Measurements from ENCODE around the gene PDE3A.
"Not testable (repeated sequence)": the region's sequence is repeated elsewhere in the genome, so short reads cannot be mapped to it uniquely, and the experiment has no call there.

The PDE3A gene

DNA sequence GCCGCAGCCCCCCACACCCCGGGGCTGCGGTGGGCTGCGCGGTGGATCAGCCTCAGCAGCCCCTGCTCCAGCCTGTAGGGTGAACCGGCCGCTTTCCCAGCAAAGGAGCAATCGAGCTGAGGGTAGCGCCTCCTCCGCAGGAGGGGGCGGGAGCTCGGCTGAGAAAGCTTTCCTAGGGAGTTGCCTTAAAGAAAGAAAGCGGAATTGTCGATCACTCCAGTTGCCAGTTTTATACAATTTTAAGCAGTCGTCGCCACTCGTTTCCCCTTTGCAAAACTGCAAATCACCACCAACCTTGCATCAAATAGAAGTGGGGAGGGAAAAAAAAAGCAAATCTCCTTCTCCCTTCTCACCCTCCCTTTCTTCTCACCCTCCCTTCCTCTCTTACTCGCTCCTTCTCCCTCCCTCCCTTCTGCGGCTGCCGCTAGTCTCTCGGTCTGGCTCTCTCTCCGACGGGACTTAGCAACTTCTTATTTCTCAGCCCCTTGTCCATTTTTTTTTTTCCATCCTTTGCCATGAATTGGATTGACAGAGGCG is at the start of gene PDE3A:
TSS of gene PDE3A (plus strand) at position 424 of the 537 bp plus-strand sequence. CDS start 748 bp downstream, outside the sequence.
- DNase-seq (ENCODE audit: low read depth) = no peak

DNA sequence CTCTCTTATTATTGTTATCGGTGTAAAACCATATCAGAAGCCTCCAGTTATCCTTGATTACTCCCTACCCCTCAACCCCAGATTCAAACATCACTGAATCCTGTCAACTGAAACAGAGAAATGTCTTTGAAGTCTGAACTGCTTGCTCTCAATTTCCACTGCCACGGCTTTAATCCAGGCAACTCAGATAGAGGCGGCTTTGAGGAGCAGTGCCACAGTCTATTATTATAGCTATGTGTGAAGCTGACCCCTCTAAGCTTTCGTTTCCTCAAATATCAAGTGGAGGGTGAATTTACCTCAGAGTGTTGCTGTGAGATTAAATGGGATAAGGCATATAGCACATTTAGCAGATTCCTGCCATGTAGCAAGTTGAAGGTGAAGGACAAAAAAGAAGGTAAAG is 49.0 kb upstream of the PDE3A start:
- no peak for DNase-seq (ENCODE audit: low read depth)

DNA sequence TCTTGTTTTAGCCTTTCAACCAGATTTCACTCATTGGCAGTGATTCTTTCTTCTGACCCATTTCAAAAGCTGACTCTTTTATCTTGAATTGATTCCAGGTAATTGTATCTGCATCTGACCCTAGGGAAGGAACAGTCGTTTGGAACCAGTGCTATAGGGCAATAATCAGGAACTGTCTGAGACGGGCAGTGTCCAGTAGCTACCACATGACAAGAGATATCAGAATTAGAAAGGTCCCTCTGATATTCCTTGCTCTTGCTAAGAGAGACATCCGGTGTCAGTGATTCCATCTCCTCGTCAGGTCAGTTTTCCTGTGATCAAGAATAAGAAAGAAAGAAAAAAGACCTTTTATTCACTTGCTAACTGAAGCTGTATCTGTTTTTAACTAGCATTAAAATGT is 47.8 kb upstream of the PDE3A start:
- DNase-seq (ENCODE audit: low read depth) = no peak

DNA sequence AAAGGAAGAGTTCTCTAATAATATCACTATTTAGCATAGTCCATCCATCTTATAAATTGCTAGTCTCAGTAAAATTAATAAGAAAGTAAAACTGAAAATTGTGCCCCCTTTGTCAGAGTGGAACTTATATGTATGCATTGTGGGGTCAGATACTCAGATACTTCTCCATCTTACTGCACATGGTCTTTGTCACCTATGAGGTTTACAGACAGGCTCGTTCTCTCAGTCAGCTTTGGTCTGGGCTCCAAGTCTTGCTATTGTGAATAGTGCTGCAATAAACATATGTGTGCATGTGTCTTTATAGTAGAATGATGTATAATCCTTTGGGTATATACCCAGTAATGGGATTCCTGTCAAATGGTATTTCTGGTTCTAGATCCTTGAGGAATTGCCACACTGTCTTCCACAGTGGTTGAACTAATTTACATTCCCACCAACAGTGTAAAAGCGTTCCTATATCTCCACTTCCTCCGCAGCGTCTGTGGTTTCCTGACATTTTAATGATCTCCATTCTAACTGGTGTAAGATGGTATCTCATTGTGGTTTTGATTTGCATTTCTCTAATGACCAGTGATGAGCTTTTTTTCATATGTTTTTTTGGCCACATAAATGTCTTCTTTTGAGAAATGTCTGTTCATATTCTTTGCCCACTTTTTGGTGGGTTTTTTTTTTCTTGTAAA is 37.4 kb upstream of the PDE3A start:
- not testable (repeated sequence) for DNase-seq (ENCODE audit: low read depth)

DNA sequence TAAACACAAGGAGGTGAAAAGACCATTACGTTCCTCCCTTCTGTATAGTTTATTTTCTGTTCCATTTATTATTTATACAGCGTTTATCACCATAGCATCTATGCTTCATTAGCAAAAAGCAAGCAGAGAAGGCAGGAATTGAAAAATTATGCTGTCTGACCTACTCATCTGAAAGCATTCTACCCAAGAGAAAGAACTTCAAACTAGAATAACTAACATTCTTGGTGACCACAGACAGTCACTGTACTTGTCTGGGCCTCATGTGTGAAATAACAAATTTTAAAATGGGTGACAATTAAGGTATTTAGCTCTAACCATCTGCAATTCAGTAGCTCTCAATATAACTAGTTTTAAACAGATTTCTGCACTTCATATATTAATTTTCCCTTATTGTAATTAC is 29.3 kb upstream of the PDE3A start:
- DNase-seq (ENCODE audit: low read depth) = no peak

DNA sequence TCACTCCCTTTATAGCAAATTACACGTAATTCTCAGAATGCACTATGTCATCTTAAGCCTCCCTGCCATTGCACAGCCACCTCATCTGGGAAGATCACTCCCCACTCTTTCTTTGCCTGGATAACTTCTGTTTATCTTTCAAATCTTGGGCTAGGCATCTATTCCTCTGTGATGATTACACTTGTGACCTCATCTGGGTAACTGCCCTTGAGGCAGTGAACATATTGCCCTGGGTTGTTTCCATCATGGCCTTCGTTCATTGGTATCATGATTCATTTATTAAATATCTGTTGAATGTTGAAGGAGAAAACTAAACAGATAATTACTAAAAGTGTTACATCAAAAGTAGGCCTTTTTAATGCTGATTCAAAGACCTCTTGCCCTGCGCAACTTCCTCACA is 26.2 kb upstream of the PDE3A start:
- no peak for DNase-seq (ENCODE audit: low read depth)

DNA sequence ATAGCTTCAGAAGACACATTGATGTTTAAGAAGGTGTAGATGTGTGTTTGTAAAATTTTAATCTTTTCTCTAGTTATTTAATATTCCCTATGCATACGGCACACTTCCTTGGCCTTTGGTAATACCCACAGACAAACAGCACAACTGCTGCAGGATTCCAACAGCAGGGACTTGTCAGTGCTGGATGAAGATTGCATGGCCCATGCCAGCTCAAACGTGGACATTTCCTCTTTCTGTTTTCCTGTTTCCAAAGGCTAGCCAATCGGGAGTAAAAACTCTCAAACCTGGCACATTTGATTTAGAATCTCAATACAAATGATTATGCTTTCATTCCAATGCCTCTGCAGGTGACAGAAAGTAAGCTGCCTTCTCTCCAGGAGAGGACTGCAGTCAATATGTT is 22.5 kb upstream of the PDE3A start:
- DNase-seq (ENCODE audit: low read depth) = no peak

DNA sequence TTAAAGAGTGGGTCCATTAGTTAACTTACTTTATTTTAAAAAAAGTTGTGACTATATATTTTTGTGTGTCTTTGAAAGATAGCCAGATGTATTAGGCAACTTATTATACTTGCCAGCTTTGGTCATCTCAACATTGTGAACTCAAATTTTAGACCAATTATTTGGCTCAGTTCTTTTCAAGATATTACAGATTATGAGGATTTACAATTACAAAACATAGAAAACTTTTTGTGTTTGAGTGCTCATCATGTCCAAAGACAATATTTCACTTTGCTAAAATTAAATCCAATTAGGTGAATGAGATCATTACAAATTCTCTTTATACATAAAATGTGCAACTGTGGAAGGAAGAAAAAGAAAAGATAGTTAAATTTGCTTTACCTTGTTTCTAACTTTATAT is 18.3 kb upstream of the PDE3A start:
- no peak for DNase-seq (ENCODE audit: low read depth)

DNA sequence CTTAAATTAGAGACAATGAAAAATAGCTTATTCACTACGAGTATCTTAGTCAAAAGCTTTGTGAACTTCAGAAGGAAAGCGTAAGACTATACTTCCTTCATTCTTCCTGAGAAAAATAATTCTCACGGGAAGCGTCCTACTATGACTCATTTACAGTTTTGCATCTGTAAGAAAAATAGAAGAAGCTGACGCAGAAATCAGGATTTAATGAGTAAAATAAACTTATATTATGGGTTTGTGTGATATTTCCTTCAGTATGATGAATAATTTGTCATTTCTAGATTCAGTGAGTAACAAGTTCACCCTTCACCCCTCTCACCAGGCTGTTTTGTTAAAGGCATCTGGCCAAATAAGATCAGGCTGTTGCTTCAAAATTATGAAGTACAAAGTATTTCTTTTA is 17.8 kb upstream of the PDE3A start:
- DNase-seq (ENCODE audit: low read depth) = no peak

DNA sequence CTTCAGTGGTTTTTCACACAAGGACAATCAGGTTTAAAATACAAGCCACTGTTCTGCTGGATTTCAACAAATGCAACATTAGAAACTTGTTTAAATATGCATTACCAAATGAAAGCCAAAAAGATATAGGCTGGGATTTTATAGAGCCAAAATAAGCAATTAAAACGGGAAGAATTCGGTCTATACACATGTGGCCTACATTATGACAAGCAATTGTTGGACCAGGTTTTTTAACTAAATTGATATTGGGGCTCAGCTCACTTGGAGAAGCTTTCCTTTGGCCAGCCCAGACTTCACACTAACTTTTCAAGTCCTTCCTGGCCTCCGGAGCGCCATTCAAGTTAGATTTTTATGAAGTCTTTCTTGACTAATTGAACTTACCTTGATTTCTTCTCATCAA is 16.9 kb upstream of the PDE3A start:
- no peak for DNase-seq (ENCODE audit: low read depth)

DNA sequence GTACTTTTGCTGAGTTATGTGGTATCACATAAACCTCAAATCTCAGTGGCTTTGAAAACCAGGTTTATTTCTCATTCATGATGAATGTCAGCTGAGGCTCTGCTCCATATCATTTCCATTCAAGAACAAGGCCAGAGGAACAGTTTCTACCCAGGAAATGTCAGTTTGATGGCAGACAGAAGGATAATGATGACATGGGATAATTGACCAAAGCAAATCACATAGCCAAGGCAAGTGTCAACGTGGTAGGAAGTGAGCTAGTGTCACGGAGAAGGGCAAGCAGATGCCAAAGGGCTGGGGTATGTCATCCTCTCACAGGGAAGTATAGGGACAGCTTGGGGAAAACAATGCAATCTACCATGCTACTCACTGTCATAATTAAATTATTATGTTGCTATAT is 12.3 kb upstream of the PDE3A start:
- no peak for DNase-seq (ENCODE audit: low read depth)

DNA sequence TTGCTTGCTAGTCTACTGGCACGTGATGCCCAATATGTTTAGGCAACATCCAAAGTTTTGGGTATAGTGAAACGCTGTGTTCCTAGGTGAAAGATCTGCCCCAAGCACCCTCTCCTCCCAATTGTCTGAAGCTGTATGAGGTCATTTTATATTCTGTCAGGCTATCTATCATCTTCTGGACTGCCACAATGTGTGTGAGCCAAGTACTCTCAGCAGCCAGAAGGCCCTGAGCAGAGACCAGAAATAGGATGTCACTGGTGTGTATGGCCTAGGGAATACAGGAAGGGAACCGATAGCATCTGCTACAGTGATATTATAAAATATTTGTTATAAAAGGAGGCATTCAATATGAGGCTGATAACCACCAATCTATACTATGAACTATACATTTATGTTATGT is 7.9 kb upstream of the PDE3A start:
- DNase-seq (ENCODE audit: low read depth) = no peak

DNA sequence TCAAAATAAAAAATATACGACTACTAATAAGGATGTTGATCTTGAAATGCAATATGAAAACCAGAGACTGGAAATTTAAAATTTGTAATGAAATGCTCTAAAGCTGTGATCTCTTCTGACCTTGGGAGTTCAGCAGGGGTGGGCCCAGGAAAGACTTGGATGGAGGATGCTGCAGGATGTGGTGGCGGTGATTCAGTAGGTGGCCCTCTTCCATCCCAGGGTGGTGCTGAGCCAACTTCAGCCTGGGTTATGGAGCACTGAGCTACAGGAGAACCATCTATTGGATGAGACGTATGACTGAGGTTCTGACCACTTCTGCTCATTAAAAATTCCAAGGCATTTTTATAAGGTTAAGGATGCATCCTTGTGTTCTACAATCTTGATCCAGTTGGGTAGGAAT is 6.9 kb upstream of the PDE3A start:
- DNase-seq (ENCODE audit: low read depth) = no peak

DNA sequence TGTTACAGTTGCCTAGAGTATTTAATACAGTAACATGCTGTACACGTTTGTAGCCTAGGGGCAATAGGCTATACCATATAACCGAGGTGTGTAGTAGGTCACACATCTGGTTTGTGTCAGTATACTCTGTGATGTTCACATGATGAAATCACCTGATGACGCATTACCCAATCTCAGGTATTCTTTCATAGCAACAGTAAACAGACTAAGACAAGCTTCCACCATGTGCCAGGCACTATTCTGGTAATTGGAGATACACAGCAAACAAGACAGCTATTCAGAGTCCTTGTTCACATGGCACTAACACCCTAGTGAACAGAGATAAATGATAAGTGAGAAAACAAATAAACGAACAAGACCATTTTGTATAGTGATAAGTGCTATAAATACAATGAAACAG is 3.8 kb upstream of the PDE3A start:
- DNase-seq (ENCODE audit: low read depth) = no peak

DNA sequence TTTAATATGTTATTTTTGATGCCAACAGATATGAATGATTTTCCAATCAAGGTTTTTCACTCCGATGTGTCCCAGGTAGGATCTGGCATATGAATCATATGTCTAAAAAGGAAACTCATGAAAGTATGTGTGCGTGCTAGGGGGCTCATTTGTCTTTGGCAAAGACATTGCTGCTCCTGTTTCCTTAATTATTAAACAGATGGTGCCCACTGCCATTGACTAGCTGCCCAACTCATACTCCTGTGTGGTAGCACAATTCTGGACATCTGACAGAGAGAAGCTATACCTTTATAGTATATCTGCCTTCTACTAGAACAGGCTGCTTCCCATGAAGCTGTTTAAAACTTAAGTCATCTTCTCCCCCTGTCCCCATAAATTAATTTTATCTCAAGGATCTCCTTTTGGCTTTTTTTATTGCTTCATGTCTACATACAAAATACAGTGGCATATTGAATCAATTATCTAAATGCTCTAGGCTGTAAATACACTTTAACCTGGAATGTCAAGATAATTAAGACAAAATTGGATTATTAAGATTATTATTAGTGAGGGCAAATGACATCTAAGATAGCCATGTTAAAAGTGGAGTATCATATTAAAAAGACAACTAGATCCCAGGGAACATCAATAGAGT is 1.4 kb upstream of the PDE3A start:
- DNase-seq (ENCODE audit: low read depth) = no peak

DNA sequence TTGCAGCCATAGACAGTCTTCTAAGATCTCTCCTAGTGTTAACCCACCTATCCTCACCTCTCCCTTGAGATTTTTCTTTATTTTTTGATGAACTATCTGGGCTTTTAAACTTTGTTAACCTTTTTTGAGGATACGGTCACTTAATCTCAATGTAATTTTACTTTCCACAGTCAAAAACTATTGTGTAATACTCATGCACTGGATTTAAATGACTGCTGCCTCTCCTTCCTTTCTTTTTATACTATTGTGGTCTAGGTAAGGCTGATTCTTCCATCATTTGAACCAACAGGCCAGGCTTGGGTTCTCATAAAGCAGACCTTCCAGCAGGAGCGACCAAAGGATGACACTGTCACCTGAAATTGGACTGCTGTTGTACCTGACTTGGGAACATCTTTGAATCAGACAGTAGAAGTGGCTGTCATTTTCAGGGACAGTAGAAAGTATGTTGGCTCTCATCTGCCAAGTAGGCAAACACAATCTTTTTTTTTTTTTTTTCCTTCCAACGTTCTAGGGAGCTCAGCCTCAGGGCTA is 689 bp upstream of the PDE3A start:
- no peak for DNase-seq (ENCODE audit: low read depth)

DNA sequence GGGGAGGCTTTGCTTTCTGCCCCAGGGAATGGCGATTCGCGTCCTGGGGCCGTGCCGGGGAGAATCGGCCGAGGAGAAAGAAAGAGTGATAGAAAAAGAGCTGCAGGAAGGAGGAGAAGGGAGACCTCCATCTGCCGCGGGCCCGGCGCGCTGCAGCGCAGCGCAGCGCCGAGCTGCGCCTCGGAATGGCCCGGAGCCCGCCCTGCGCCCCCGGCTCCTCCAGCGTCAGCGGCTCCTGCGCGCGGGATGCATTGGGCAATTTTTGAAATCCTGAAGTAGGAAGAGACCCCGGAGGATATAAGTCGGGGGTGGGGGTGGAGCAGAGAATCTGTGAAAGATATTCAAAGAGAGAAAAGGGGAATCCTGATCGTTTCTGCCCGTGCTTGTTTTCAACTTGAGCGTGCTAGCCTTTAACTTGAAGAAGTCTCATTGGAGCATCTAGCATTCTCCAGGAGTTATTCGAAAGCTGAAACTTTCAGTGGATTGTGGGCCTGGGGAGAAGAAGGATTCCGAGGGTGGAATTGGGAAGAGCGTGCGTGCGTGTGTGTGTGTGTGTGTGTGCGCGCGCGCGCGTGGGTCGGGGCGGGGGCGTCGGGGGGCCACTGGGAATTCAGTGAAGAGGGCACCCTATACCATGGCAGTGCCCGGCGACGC is 441 bp downstream of the PDE3A start:
- DNase-seq (ENCODE audit: low read depth) = no peak

DNA sequence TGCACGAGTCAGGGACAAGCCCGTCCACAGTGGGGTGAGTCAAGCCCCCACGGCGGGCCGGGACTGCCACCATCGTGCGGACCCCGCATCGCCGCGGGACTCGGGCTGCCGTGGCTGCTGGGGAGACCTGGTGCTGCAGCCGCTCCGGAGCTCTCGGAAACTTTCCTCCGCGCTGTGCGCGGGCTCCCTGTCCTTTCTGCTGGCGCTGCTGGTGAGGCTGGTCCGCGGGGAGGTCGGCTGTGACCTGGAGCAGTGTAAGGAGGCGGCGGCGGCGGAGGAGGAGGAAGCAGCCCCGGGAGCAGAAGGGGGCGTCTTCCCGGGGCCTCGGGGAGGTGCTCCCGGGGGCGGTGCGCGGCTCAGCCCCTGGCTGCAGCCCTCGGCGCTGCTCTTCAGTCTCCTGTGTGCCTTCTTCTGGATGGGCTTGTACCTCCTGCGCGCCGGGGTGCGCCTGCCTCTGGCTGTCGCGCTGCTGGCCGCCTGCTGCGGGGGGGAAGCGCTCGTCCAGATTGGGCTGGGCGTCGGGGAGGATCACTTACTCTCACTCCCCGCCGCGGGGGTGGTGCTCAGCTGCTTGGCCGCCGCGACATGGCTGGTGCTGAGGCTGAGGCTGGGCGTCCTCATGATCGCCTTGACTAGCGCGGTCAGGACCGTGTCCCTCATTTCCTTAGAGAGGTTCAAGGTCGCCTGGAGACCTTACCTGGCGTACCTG is 1.1 kb downstream of the PDE3A start:
- no peak for DNase-seq (ENCODE audit: low read depth)

DNA sequence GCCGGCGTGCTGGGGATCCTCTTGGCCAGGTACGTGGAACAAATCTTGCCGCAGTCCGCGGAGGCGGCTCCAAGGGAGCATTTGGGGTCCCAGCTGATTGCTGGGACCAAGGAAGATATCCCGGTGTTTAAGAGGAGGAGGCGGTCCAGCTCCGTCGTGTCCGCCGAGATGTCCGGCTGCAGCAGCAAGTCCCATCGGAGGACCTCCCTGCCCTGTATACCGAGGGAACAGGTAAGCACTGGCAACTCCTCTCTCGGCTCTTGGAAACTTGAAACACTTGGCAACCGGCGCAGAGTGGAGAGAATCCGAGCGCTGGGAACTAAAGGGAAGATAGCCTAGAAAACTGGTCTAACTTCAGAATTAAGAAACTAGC is 1.7 kb downstream of the PDE3A start:
- DNase-seq (ENCODE audit: low read depth) = no peak

DNA sequence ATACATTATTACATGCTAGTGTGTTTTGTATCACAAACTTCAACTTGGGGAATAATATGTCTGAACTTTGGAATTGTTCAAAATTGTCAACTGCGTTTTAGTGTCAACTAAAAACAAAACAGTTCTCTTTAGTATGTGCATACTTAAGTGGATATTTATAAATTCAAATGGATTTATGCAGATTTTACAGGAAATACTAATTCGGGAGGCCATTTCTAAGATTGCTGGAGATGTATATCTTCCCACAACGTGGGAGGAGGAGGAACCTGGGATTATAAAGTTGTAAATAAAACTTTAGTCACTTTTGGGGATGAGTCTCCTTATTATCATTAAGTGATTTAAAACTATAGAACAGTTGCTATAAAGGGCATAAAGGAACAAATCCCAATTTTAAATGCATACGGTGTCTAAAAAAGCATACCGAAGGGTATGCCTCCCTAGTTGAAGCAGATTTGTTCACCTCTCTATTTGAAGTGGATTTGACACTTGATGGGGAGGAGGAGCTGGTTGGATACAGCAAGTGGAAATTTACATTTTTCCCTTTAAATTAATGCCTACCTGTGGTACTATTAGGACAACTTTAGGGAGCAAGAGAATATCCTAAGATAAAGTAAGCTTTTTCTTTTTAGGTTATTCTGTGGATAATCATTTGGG is 2.7 kb downstream of the PDE3A start:
- DNase-seq (ENCODE audit: low read depth) = no peak

DNA sequence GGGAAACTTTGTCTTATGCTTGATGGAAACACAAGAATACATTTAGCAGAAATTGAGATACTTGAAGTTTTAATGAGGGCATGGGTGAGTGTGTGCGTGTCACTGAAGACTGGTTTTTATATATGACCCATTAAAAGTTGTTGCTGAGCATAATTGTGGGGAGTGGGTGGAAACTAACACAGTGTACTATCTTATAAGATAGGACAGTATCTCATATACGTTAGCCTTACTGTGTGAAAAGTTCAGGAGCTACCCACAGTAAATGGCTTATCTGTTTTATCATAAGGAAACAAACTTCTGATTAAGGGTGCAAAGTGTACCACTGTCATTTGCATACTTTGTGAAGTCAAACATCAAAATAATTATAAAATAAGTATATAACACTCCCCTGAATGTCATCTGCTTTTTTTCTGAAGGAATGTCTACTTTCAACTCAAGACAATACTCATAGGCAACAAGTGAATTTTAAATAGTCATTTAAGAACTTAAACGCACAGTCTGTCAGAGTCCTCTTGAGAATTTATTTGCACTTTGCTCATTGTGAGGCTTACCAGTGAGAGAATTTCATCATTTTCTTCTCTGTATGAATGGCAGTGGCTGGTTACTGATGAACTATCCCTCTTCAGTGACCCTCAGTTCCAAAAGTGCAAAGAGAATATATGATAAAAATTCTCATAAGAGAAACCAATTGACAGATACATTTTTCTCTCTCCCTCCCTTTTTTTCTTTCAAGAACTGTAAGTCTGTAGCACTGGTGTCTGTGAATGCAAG is 4.2 kb downstream of the PDE3A start:
- DNase-seq (ENCODE audit: low read depth) = no peak

All from stimulated activated CD8-positive, alpha-beta memory T cell treated with anti-CD3 and anti-CD28 coated beads, Interleukin-12 subunit alpha, Interleukin-12 subunit beta, amount 100 ng/mL, for 1 hour (primary cell).